HG03108 (cell line): ENCODE results near the gene TCTN2.

ENCODE experiments used
- ATAC-seq: cut with Tn5 transposase; IDR thresholded peaks from one replicate; pipeline ENCODE4 v1.9.1; 2021; ENCODE audit warnings: moderate library complexity; ENCODE audit not compliant: unreplicated experiment

The TCTN2 gene

DNA sequence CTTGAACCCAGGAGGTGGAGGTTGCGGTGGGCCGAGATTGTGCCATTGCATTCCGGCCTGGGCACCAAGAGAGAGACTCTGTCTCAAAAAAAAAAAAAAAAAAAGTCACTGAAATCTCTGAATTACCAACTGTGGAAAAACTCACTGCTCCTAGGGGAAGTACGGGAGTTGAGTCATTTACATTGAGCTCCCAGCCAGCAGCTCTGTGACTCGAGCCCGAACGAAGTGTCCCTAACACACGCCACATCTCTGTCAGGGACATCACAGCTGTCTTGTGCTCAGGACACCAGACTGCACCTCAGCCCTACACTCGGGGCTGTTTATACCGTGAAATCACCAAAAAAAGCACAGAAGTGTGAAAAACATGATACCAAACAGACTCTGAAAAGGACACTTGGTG, 62.3 kb downstream of the TCTN2 start:
- ATAC-seq = no peak

DNA sequence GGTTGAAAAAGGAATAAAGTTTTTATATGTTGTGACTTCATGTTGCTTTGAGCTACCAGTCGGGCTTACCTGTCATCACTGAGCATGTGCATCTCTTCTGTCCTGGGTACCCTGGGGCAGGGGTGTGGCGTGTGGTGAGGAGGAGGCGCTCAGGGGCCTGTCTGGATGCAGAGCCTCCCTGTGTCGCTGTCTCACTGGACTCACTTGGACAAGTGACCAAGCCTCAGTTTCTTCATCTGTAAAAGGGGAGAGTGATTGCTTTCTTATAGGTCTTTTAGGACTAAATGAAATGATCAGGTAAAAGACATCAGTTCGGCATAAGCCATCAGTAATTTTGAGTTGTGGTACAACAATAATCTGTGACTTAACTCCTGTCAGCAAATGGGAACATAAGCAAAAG, 63.4 kb downstream of the TCTN2 start:
- no peak for ATAC-seq

- ATAC-seq = no peak
These were observed 71.1 kb downstream of the TCTN2 start for GRCh38 chr12:123741937-123742572.

DNA sequence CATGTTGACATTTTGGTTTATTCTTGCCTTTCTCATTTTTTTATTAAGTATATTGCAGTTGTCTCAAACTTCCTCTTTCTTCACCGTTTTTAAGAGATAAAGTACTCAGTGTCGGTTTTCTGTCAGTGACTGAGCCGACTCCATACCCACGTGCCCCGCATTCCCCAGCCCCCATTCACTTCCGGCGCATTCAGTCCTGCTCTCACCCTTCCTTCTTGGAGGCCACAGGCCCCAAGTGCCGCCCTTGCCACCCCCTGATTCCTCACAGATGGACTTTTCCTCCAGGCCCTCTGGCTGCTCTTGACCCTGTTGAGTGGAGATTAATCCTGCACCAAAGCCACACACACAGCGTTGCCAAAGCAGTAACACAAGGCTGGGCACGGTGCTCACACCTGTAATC, 72.1 kb downstream of the TCTN2 start:
- ATAC-seq = no peak

DNA sequence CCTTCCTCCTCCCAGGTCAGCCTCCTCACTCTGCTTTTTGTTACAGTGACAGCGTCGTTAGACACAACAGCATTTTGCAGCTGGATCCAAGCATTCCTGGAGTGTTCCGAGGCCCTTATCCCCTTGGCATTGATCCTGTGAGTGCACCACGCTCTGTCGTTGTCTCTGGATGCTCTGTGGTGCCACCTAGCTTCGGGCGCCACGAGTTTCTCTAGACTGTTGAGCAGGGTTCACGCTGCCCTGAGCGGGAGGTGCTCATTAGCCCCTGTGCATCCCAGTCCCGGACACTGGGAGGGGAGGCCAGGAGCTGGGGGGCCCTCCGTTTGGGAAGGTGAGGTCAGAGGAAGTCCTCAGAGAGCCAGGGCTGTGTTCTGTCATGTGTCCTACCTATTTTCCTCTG, 73.9 kb downstream of the TCTN2 start:
- ATAC-seq = no peak

DNA sequence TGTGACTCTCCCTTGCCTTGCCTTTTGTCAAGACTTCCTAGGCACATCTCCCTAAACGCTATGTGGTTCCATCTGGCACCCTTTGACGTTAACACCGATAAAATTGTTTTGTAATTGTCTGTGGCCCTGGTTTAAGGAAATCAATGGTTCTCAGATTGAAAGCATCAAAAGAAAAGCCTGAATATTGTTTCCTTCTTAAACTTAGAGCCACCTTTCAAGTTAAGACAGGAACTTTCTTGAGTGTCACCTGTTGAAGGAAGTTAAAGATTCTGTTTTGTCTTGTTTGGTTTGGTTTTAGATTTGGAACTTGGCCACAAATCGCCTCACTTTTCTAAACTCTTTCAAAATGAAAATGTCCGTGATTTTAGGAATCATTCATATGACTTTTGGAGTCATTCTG, 76.4 kb downstream of the TCTN2 start:
- no peak for ATAC-seq

DNA sequence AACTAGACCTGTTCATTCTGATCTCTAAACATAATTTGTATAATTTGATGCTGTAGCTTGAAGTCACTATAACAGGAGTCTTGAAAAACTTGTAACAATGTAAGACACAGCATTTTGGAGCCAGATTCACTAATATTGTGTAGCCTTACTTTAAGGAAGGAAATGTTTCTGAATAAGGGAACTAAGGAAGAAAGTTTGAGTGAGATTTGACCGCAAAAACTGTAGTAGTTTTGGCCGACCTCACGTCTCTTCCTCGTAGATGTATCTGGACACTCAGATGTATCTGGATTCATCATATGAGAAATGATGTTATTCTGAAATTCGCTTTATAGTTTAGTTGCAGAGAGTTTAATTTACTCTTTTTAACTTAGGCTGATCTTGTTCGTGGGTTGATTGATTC, 77.2 kb downstream of the TCTN2 start:
- ATAC-seq = no peak

DNA sequence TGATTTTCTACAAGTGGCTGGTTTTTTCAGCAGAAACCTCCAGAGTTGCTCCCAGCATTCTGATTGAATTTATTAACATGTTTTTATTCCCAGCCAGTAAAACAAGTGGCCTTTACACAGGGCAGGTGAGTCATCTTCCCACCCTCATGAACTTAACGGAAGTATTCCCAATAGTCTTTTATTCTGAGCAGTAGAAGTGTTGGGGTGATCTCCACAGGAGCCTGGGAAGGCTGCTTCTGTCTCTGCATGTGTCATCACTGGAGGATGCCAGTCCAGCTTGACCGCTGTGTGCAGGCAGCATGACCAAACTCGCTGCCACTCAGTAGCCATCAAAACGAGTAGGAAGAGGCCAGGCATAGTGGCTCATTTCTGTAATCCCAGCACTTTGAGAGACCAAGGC, 77.7 kb downstream of the TCTN2 start:
- ATAC-seq = no peak

DNA sequence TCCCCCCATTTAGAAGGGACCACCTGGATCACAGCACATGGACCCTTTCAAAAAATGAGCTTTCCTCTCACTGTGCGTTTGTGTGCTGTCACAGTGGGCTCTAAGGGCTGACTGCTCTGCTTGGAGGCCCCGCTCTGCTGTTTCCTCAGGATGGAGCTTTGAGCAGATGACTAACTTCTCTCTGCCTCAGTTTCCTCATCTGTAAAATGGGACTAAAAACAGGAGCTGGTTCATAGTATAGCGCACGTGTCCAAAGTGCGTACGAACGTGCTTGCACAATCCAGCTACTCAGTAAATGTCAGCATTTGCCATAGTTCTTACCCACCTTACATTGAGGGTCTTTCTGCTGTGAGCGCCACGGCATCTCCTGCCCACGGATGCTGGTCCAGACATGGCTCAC, 78.4 kb downstream of the TCTN2 start:
- no peak for ATAC-seq

DNA sequence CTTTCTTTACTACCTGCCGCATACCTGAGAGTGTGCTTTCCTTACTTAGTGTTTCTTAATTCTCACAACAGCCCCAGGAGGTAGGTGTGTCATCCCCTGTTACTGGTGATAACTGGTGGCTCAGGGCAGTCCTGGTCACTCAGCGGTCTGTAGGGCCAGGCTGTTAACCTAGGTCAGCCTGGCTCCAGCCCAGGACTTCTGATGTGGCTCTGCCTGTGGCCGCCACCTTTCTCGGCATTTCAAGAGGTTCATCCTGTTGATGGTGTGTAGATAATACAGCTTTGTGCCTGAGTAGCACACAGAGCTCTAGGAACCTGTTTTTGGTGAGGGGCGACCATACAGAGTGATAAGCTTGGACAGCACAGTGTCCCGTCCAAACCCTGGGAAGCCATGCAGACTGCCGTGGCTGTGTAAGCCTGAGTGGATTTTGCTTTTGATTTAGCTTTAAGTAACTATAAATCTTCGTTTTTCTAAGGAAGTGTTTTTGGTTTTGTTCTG, 79.3 kb downstream of the TCTN2 start:
- no peak for ATAC-seq

GRCh38 chr12:123752046-123752445, 81.1 kb downstream of the TCTN2 start:
- no peak for ATAC-seq

DNA sequence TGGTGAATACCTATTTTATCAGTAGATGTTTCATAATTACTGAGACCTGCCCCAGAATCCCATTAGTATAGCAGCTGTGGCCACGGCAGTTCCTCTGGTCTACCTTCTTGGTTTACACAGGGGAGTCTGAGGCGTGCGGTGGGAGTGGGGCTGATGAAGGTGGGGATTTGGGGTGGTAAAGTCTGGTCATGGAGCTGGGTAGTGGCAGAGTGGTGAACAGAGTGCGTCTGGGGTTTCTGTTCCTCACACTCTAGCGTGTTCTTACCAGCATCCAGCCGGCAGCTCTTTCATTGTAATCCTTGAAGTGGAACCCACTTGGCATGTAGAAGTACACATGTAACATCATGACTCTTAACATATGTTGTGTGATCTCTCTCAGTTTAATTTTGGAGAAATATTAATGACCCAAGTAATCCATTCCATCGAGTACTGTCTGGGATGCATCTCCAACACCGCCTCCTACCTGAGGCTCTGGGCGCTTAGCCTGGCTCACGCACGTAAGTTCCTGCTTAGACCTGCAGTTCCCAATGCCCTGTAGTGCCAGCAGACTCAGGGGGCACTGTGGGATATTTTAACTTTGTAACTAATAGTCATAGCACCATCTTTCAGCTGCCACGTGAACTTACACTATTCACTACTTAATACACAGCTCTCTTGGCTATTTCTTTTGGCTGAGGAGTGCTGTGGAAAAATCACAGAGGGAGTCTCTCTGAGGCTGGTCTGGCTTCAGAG, 83.3 kb downstream of the TCTN2 start:
- no peak for ATAC-seq

DNA sequence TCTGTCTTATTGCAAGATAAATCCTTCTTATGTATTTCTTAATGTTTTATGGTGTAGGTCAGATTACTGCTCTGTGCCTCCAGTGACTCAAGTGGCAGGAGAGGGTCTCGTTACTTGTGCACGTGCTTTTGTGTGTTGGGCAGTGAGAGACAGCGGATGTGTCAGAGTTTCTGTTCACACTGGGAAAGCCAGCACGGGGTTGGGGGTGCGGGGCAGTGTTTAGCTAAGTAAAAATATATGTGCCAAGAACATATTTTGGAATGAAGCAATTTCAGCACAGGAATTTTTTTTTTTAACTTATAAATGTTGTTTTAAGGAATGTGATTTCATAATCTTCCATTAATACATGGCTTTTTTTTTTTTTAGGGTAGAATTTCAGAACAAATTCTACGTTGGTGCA, 86.6 kb downstream of the TCTN2 start:
- ATAC-seq = no peak
